K562 (cell line): Measurements from ENCODE around the gene UNC79. TPM values are rescaled to one million over a fixed set of nuclear protein-coding genes. Genes with fewer than 3 reads are reported as not detected.

Experiments
- ATAC-seq: fragments of 200-7000 bp; cut with Tn5 transposase; 3 replicates; pipeline ENCODE4 v1.9.1; 2020; ENCODE audit warnings: moderate library complexity
- BruUV-seq: library from RNA; stranded (reverse); fragments of 400-500 nt; replicated peaks from 2 replicates; lab custom pipeline; 2021; lab: Mats Ljungman, UMichigan
- CTCF ChIA-PET: fragments of 300-600 bp; formaldehyde crosslinking; extraction: SDS; loops from one replicate; lab custom pipeline; 2021; ENCODE audit warnings: low intra/inter-chr PET ratio; lab: Yijun Ruan, JAX
- POLR2A ChIA-PET: fragments of 300-600, 350-650 bp; sonication (Branson Sonifier 250); formaldehyde crosslinking; extraction: SDS; loops from one replicate; lab custom pipeline; 2021; ENCODE audit warnings: antibody characterized with exemption, inconsistent platforms; lab: Yijun Ruan, JAX
- DNase-seq, 4 experiments: peaks; one replicate each; pipeline versions ENCODE4 v3.0.0 to v3.0.0-alpha.2; 2011 to 2018; ENCODE audit warnings: low spot score in 3 of 4, mixed read lengths in 3 of 4; ENCODE audit errors: extremely low read depth in 1 of 4
- FAIRE-seq: peaks from 2 replicates; lab custom pipeline; 2011; peaks lifted over from hg19 to GRCh38; lab: Jason Lieb, UNC
- H2AFZ ChIP-seq: 2 replicates; pipeline ENCODE4 v1.6.0; 2011; ENCODE audit warnings: low read depth, low read length, control low read depth, inconsistent platforms
- H3K27ac ChIP-seq: fragments of 200-600 bp; 3 replicates; pipeline ENCODE4 v1.8.0; 2011; ENCODE audit warnings: low read depth, mild to moderate bottlenecking, control low read depth, inconsistent platforms, low read length, moderate library complexity, mixed read lengths; ENCODE audit errors: extremely low read depth
- H3K27me3 ChIP-seq, 2 experiments: fragments of 300-600 bp in 1 of 2; 2 replicates in 1 of 2; 3 replicates in 1 of 2; pipeline versions ENCODE4 v1.6.0 to v1.8.0; 2011; ENCODE audit warnings: inconsistent platforms in 2 of 2, low read length in 2 of 2, mild to moderate bottlenecking in 1 of 2, mixed read lengths in 1 of 2, moderate library complexity in 1 of 2; ENCODE audit not compliant: control insufficient read depth in 2 of 2, insufficient read depth in 2 of 2
- H3K36me3 ChIP-seq: fragments of 300-600 bp; 3 replicates; pipeline ENCODE4 v1.8.0; 2011; ENCODE audit warnings: mild to moderate bottlenecking, low read length, inconsistent platforms; ENCODE audit not compliant: control insufficient read depth, insufficient read depth
- H3K4me1 ChIP-seq, 2 experiments: fragments of 200-600 bp in 1 of 2; replicated peaks in 1 of 2; 2 replicates in 1 of 2; 3 replicates in 1 of 2; pipeline versions ENCODE4 v1.5.1 to v1.8.0; 2011; ENCODE audit warnings: inconsistent platforms in 2 of 2, low read length in 2 of 2, mild to moderate bottlenecking in 1 of 2, mixed read lengths in 1 of 2, moderate library complexity in 1 of 2; ENCODE audit not compliant: control insufficient read depth in 2 of 2, insufficient read depth in 2 of 2
- H3K4me2 ChIP-seq: 2 replicates; pipeline ENCODE4 v1.6.1; 2011; ENCODE audit warnings: low read length, control low read depth, inconsistent platforms, mixed read lengths; ENCODE audit not compliant: insufficient read depth
- H3K4me3 ChIP-seq: fragments of 200-600 bp; sonication (generic), shearing (Covaris generic); 2 replicates; pipeline ENCODE4 v1.5.1; 2016; ENCODE audit warnings: control low read depth, inconsistent platforms
- H3K79me2 ChIP-seq: fragments of 200-600 bp; 3 replicates; pipeline ENCODE4 v1.8.0; 2011; ENCODE audit warnings: low read length, inconsistent platforms; ENCODE audit not compliant: control insufficient read depth, insufficient read depth
- H3K9ac ChIP-seq, 2 experiments: 2 replicates each; pipeline versions ENCODE4 v1.6.0 to v1.6.1; 2011; ENCODE audit warnings: low read depth in 2 of 2, low read length in 2 of 2, control low read depth in 1 of 2, inconsistent platforms in 1 of 2, mild to moderate bottlenecking in 1 of 2, mixed read lengths in 1 of 2; ENCODE audit not compliant: insufficient read depth in 1 of 2
- H3K9me1 ChIP-seq: one replicate; pipeline ENCODE4 v1.6.0; 2011; ENCODE audit warnings: inconsistent platforms, mild to moderate bottlenecking, low read length, moderate library complexity; ENCODE audit not compliant: control insufficient read depth, insufficient read depth
- H3K9me3 ChIP-seq: replicated peaks from 2 replicates; pipeline ENCODE4 v1.5.1; 2011; ENCODE audit warnings: low read depth, low read length, inconsistent platforms; ENCODE audit not compliant: control insufficient read depth, insufficient read depth
- H4K20me1 ChIP-seq: replicated peaks from 2 replicates; pipeline ENCODE4 v1.6.1; 2011; ENCODE audit warnings: low read length, inconsistent platforms, mixed read lengths; ENCODE audit not compliant: control insufficient read depth, insufficient read depth
- ASH1L ChIP-seq: fragments of 450-650 bp; IDR thresholded peaks from 2 replicates; pipeline ENCODE4 v1.6.1; 2018; ENCODE audit warnings: borderline replicate concordance, mild to moderate bottlenecking, low read depth; ENCODE audit not compliant: partially characterized antibody
- E4F1 ChIP-seq: fragments of 250-450 bp; sonication (Bioruptor Pico); IDR thresholded peaks from 2 replicates; pipeline ENCODE4 v1.5.0; 2021; ENCODE audit warnings: mild to moderate bottlenecking, borderline replicate concordance
- HMBOX1 ChIP-seq: sonication (generic); IDR thresholded peaks from 2 replicates; pipeline ENCODE4 v1.6.1; 2016
- KLF6 ChIP-seq: fragments of 250-450 bp; sonication (Bioruptor Pico); IDR thresholded peaks from 2 replicates; pipeline ENCODE4 v1.4.0; 2020; ENCODE audit warnings: mild to moderate bottlenecking, moderate library complexity, borderline replicate concordance
- PHB2 ChIP-seq: fragments of 450-650 bp; IDR thresholded peaks from 2 replicates; pipeline ENCODE4 v1.6.1; 2017; ENCODE audit warnings: low read depth
- SMARCB1 ChIP-seq: IDR thresholded peaks from 2 replicates; pipeline ENCODE4 v1.6.1; 2011; ENCODE audit warnings: improper control_type of control experiment, low read depth; ENCODE audit not compliant: insufficient read length
- TCF15 ChIP-seq: fragments of 250-450 bp; sonication (Bioruptor Pico); IDR thresholded peaks from 2 replicates; pipeline ENCODE4 v1.8.0; 2022; ENCODE audit warnings: moderate library complexity, mild to moderate bottlenecking, inconsistent platforms
- THAP12 ChIP-seq: fragments of 250-450 bp; sonication (Bioruptor Pico); IDR thresholded peaks from 2 replicates; pipeline ENCODE4 v1.9.0; 2021; ENCODE audit warnings: mild to moderate bottlenecking, inconsistent platforms
- ZBED1 ChIP-seq: IDR thresholded peaks from 2 replicates; pipeline ENCODE4 v1.6.1; 2014
- ZBTB7A ChIP-seq: IDR thresholded peaks from 2 replicates; pipeline ENCODE4 v1.6.1; 2011; ENCODE audit warnings: low read depth, mild to moderate bottlenecking, low read length, moderate library complexity, borderline replicate concordance; ENCODE audit not compliant: control insufficient read depth
- ZNF23 ChIP-seq: fragments of 250-450 bp; sonication (Bioruptor Pico); IDR thresholded peaks from 2 replicates; pipeline ENCODE4 v1.4.0; 2020; ENCODE audit warnings: mild to moderate bottlenecking
- WGBS: fragments of 100-300 bp; shearing (Covaris generic); methylation state at CpG from one replicate; pipeline ENCODE4 v1.1.6; 2016; ENCODE audit warnings: low coverage, mixed read lengths; ENCODE audit not compliant: insufficient coverage; ENCODE audit errors: missing lambda C conversion rate; 5-methylcytosine and 5-hydroxymethylcytosine counted together
- in situ Hi-C: fragments of 300-500 bp; cut with MboI; formaldehyde crosslinking; loops from 4 replicates; pipeline ENCODE4 v1.15.0; 2018; ENCODE audit warnings: inconsistent platforms, mixed read lengths
- intact Hi-C: fragments of 100-400 bp; cut with micrococcal nuclease; formaldehyde crosslinking; loops from 2 replicates; pipeline ENCODE4 v1.14.2; 2022
- polyA plus RNA-seq, 8 experiments: library from polyadenylated mRNA; depleted of rRNA in 4 of 8; stranded (reverse) in 5 of 8; unstranded in 3 of 8; fragments of >200 nt; fragmentation: Nextera tagmentation in 2 of 8; fragmentation: Illumina TruSeq in 1 of 8; extraction: Ambion mirVana in 2 of 8; extraction: Trizol in 1 of 8; gene quantifications; 2 replicates each; pipeline versions ENCODE4 v1.2.1 to v1.2.3, GENCODE V29; 2011 to 2014; ENCODE audit warnings: inconsistent platforms in 1 of 8, missing spikeins in 1 of 8
- total RNA-seq, 7 experiments: library from RNA; depleted of rRNA in 6 of 7; stranded (reverse); fragments of >200 nt in 6 of 7; fragmentation: Illumina TruSeq in 2 of 7; extraction: Trizol in 2 of 7; gene quantifications; 2 replicates each; pipeline versions ENCODE4 v1.2.1 to v1.2.3, GENCODE V29; 2011 to 2021; ENCODE audit warnings: low replicate concordance in 1 of 7
- TF ChIP-seq, protein P1 (sequence below), 3 experiments: IDR thresholded peaks in 2 of 3; conservative IDR thresholded peaks in 1 of 3; 2 replicates each; pipeline ENCODE4 v1.5.1; 2011 to 2012; ENCODE audit warnings: low read length in 3 of 3, mild to moderate bottlenecking in 3 of 3, control low read depth in 2 of 3, improper control_type of control experiment in 1 of 3, inconsistent platforms in 1 of 3, low read depth in 1 of 3, mixed read lengths in 1 of 3, moderate library complexity in 1 of 3; ENCODE audit not compliant: insufficient read depth in 2 of 3

The UNC79 gene
- total and polyA plus RNA-seq, 9 of the 15 experiments (the other 6 are each of a cell fraction or from before 2014, with no cell fraction given): under 0.01 to 0.04 (median 0.01) TPM; not detected in 6

DNA sequence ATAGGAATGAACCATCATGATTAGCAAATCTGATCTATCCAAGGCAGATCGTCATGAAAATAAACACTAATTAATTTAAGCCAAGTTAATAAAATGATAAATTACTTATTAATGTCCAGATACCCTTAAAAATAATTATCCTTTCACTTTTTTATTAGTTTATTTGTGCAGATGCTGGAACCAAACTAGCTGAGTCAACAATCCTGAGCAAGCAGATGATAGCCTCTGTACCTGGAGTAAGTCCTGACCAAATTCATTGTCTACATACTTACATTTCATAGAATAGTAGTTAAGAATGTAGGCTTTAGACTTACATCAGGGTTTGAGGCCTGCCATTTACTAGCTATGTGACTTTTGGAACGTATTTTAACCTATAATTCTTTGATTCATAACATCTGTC lies 251.7 kb downstream of the UNC79 start:
- H4K20me1 ChIP-seq: no peaks in the 10 kb centered on the region
- H3K9me3 ChIP-seq: no peaks in the 10 kb centered on the region
- 4% methylated on average over 2 of the region's 2 CpGs for WGBS
- DNase-seq (no peak), FAIRE-seq (no peak), ATAC-seq (no peak)
- POLR2A ChIA-PET: no interaction called here
- in situ Hi-C loops (no loop called here), intact Hi-C loops (no loop called here)
- no TSS peak for BruUV-seq
- no peaks in the 10 kb centered on the region for H3K79me2 ChIP-seq
- H3K9me1 ChIP-seq: no peaks in the 10 kb centered on the region
- no peak overlapping the region for H3K4me2 ChIP-seq
- H3K4me3 ChIP-seq: no peak overlapping the region
- H2AFZ ChIP-seq: no peak overlapping the region
- no peaks in the 10 kb centered on the region for H3K36me3 ChIP-seq
- no peaks in the 10 kb centered on the region for H3K4me1 ChIP-seq
- no peaks in the 10 kb centered on the region for H3K27me3 ChIP-seq
- H3K27ac ChIP-seq: no peak overlapping the region
- CTCF ChIA-PET: interaction anchor here (0.6 kb wide), 1 partner anchor 27 kb away, joined by 3 read pairs; no protein-coding TSS in a partner anchor
- H3K9ac ChIP-seq: no peak overlapping the region
- no peak for TF ChIP-seq ZBED1
- TF ChIP-seq, protein P1, sequence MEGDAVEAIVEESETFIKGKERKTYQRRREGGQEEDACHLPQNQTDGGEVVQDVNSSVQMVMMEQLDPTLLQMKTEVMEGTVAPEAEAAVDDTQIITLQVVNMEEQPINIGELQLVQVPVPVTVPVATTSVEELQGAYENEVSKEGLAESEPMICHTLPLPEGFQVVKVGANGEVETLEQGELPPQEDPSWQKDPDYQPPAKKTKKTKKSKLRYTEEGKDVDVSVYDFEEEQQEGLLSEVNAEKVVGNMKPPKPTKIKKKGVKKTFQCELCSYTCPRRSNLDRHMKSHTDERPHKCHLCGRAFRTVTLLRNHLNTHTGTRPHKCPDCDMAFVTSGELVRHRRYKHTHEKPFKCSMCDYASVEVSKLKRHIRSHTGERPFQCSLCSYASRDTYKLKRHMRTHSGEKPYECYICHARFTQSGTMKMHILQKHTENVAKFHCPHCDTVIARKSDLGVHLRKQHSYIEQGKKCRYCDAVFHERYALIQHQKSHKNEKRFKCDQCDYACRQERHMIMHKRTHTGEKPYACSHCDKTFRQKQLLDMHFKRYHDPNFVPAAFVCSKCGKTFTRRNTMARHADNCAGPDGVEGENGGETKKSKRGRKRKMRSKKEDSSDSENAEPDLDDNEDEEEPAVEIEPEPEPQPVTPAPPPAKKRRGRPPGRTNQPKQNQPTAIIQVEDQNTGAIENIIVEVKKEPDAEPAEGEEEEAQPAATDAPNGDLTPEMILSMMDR (IDR thresholded peaks at IDR 0.05 in 2 of 3, conservative IDR thresholded peaks at IDR 0.05 in 1 of 3; ENCODE audit: insufficient read depth in 2 of 3, low read depth in 1 of 3, low read length in 3 of 3): no peak
- TF ChIP-seq PHB2: no peak
- no peak for TF ChIP-seq TCF15 (CRISPR knock-in tag)
- no peak for TF ChIP-seq THAP12 (CRISPR knock-in tag)
- no peak for TF ChIP-seq ASH1L
- TF ChIP-seq HMBOX1: no peak
- TF ChIP-seq SMARCB1: no peak
- no peak for TF ChIP-seq ZBTB7A
- no peak for TF ChIP-seq KLF6 (CRISPR knock-in tag)
- TF ChIP-seq ZNF23 (CRISPR knock-in tag): no peak
- TF ChIP-seq E4F1 (CRISPR knock-in tag): no peak
- TF ChIP-seq, all 486 proteins: peak for 0
